ENCODE results near the gene DLX1.
"Not testable (repeated sequence)": the region's sequence is repeated elsewhere in the genome, so short reads cannot be mapped to it uniquely, and the experiment has no call there.

DLX1 gene

DNA sequence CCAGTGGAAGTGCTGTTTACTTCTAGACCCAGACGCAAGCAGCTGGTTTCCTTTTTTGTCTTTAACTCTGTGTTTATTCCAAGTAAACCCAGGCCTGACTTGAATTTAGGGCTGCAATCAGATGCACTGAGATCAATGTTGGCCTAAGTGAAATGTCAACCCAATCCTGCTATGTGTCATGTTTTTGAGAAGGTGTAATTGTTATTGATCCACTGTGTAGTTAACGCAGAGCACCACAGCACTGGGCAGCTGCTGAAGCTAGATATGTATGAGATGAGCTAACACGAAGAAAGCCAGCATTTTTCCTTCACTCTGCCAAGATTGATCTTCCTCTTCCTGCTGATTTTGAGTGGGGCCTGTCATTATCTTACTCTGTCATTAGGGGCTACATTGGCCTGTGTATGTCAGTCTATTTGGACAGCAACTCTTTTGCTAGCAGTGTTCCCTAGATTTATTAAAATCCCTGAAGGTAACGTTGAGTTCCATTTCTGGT, 18.9 kb upstream of the DLX1 start:
- no peak for DNase-seq

DNA sequence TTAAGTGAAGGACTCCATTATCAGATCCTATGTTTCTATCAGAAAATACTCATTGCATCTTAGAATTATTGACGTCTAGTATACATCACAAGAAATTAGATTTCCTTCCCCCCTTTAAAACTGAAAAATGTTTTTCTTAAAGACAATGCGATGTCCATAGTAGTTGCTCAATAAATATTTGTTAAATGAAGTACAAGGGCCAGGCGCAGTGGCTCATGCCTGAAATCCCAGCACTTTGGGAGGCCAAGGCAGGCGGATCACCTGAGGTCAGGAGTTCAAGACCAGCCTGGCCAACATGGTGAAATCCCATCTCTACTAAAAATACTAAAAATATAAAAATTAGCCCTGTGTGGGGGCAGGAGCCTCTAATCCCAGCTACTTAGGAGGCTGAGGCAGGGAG, 17.4 kb upstream of the DLX1 start:
- DNase-seq, result not testable (repeated sequence)

DNA sequence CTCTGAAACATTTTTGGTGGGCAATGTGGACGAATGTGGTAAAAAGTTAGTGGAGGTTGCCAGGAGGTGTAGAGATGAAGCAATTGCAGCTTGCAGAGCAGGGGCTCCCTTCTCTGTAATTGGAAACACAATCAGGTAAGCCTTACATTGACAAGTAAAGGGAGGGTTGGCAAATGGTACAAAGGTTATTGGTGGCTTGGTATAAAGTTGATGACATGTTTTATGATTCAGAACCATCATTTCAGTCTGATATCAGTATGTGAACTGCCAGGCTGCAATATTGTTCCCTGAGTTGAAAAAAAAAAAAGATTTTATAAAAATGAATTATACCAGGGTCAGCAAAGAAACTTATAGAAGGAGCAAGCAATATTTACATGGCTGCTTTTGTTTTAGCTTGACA, 14.4 kb upstream of the DLX1 start:
- DNase-seq, result no peak

DNA sequence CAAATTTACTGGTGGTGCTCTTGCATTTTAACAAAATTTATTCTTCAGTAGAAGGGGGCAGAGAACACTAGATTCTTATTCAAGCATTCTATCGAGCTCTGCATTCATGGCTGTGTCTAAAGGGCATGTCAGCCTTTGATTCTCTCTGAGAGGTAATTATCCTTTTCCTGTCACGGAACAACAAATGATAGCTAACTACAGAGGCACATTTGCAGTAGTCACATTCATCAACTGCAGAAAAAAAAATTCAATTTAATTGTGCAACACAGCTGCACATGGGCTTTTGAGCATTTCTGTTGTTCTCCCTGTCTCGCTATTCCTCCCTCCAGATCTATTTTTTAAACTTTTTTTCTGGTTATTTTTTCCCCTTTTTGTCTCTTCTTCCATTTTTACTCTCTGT, 13.0 kb upstream of the DLX1 start:
- no peak for DNase-seq

DNA sequence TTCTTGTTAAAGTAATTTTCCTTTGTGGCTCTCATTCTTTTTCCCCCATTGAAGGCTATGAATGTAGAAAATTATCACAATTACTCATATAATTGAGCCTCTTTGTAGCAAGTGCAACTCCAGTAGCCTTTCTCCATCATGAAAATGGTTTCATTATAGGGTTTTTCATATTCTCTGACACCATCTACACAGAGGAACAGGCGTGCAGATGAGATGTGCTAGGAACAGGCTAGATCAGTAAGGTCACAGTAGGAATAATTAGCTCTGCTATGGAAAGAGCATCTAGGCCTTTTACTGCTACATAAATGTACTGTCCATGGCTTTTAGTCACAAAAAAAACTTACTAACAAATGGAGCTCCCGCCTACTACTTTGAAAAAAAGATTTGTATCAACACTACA, 12.6 kb upstream of the DLX1 start:
- DNase-seq, result no peak

DNA sequence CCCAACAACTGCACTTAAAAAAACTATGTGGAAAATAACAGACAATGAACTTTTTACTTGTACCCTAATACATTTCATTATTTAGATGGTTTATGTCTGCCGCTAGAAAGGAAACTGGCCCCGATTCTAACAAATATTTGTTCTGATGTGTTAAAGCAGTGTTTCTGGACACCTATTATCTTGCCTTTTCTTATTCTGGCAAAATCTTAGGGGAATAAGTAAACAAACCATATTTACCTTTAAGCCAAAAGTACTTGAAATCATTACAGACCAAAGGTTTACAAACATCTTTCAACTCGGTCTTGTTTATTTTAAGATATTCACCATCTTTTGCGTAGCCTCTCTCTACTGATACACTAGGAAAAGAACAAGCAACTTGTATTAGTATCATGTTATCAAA, 11.8 kb upstream of the DLX1 start:
- no peak for DNase-seq

DNA sequence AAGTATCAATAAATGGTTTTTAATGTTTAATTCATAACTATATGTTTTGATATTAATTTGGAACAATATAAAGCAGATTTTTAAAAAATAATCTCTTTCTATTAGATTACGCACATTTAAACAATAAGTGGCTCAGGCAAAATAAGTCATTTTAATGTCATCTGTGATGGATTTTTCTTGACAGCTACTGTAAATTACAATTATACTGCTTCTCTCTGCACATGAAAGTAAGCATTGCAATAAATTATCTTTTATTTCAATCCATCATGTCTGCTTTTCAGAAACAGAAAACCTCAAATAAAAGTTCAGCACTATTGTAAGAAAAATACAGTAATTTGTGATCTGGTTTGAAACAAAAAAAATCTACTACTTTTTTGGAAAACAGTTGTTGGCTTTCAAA, 11.1 kb upstream of the DLX1 start:
- no peak for DNase-seq

DNA sequence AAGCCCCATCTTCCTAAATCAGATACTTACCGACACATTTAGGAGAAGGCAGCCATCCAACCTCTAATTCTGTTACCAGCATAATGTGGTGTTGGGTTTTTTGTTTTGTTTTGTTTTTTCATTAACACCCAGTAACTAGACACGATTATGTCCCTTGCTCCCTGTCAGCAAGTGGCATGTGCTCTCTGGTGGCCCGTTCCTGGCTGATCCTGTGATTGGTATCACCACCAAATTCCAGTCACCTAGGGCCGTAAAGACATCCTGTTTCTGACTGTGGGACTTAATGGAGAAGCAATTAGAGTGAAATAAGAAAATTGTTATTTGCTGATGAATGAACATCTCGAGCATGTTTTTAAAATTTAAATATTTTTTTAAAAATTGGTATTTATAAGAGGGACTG, 5.9 kb upstream of the DLX1 start:
- no peak for DNase-seq

DNA sequence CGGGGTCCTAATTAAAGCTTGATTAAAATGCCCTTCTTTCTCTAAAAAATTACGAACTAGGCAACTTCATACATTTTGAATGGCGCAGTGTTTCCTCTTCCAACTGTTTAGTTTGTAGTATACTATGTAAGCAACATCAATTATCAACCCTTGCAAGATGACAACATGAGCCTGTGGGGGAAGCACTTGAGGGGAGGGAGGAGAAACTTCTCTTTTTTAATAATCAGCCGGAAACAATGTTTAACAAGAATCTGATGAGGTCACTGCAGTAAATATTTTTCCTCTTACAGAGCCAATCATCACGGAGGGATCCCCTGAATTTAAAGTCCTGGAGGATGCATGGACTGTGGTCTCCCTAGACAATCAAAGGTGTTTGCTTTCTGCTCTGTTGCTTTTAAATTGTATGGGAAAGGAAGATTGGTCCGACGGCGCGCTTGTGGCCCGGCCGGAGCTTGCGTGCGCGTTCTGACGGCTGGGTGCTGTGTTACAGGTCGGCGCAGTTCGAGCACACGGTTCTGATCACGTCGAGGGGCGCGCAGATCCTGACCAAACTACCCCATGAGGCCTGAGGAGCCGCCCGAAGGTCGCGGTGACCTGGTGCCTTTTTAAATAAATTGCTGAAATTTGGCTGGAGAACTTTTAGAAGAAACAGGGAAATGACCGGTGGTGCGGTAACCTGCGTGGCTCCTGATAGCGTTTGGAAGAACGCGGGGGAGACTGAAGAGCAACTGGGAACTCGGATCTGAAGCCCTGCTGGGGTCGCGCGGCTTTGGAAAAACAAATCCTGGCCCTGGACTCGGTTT, 5.3 kb upstream of the DLX1 start:
- DNase-seq, result no peak

DNA sequence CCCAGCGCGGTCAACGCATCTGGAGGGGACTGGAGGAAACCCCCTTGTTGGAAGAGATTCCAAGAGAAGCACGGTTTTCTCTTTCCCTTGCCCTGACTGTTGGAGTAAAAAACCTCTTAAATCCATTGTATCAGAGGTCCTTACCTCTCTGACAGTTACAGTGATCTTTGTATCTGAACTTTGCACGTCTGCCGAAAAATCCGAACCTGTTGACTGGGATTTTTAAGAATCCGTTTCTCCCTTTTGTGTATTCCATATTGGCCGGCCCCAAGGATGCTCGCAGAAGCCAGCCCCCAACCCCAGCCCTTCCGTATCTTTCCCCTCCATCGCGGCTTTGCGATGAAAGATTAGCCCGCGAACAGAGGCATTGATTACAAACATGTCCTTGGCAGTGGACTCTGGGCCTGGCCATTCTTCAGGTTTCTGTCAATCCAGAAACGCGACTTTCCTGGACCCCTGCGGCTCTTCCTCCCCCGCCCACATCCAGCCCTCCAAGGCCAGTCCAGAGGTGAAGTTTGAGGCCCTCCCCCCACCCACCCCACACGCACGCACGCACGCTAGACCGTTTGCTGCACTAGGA, 4.6 kb upstream of the DLX1 start:
- DNase-seq, result no peak

DNA sequence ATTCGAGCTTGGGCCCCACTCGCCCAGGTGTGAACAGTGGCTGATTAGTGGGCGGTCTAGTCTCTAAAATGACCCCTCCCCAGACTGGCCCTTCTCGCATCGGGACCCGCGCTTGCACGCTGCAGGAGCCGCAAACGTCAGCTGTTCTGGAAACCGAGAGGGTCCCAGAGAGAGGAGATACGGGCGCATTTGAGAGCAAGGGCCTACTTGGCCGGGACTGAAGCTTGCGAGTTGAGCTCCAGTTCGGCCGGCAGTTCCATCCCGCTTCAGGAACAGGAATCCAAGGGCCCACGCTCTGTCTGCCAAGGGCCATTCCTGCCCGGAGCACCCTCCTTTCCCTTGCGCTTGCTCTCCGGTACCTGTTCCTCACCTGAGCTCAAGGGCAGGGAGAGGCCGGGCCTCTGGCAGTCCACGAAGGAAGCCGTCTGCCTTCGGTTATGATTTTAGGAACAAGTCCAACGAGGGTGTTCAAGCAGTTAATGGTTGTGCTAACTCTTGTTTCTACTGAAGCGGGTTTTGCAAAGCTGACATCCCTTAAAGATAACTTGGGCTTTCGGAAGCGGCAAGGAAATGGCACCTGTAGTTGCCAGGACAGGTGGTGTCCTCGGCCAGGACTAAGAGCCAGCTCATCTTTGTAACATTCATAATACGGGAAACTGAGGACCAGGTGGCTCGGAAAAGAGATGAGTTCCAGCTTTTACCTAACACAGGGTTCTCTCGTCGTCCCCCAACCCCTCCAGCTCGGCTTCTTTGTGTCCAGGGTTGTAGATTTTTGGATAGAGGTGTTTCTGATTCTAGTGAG, 3.9 kb upstream of the DLX1 start:
- DNase-seq, result no peak

DNA sequence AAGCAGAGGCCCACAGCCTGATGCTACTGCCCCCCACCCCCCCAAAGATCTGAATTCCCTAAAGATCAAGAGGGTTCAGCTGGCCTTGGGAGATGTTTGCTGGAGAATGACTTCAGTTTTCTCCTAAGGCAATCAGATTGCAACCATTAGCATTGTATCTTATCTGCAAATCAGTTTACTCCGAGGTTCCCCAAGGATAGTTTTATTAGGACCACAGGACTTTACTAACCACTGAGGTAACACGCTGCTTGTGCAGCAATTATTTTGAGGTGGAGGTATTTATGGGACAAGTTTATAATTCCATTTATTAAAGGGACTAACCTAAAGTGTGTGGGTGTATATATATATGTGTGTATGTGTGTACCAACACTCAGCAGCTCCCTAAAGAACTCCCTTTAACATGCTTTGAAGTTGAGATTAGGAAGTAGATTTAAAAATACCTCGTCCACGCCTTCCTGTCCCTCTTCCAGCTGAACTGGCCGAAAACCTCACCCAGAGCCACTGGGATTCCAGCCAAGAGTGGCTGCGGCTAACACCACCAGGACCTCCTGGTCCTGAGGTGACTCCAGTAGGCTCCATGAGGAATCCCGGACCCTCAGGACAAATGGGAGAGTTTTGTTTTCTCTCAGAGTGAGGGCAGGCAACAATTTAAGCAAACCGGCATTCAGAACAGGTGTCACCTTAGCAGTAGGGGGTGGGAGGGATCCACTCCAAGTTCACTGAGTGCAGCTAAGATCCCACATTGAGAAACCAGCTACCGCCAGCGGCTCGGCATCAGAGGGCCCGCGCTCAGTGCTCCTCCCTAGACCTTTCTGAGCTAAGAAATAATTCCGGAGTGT, 3.0 kb upstream of the DLX1 start:
- no peak for DNase-seq

DNA sequence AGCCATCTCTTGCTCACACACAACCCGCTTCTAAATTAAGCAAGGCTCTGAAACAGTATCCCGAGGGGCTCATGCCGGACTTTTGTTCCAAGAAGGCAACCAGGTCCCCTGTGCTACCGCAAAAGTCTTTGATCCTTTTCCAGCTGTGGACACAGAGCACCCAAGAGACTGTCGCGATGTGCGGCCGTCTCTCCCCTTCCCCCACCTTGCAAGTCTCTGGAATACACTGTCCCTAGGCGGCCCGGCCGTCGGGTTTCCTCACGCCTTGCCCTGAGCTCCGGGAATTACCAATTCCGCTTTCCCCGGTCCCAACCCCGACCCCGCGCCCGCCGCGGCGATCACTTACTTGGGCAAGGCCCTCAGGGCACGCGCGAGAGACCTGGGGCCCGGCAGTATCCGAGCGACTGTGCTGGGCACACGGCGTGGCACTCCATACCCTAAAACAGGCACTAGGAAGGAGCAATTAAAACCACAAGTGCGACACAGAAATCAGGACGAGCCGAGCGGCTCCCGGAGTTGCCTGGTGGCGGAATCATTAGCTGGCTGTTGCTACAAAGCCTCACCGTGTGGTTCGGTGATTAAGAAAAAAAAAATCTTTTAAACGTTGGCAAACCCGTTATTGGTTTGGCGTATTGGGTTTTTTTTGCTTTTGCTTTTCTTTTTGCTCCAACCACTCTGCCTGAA, 2.2 kb upstream of the DLX1 start:
- DNase-seq, result no peak

DNA sequence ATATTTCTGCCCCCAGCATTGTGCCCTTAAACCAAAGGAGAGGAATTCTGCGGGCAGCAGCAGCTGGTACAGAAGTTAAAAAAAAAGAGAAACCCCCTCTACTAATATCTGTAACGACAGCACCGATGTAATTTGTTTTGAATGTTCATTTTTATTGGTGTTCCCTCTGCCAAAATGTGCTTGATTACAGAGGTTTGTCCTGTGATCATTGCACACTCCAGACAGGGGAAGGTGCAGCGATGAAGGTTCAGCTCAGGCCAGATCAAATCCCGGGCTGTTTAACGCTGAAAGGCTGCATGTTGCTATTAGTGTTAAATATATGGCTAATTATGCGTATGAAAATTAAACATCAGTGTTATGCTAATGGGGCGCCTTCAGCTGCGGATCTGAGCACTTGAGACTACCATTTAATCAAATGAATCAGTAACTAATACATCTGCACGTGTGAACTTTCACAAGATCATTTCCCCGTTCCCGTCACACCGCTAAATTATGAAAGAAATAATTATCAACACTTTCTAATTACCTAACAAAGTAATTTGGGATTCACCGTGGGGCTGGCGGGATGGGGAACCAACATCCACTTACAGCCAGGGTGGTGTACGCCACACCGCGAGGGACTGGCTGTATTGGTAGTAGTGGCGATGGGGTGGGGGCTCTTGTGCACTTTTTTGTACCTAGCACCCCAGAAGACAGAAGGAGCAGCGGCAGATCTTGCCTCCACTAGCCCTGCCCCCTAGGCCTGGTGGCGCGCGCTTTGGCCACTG, 1.5 kb upstream of the DLX1 start:
- no peak for DNase-seq

DNA sequence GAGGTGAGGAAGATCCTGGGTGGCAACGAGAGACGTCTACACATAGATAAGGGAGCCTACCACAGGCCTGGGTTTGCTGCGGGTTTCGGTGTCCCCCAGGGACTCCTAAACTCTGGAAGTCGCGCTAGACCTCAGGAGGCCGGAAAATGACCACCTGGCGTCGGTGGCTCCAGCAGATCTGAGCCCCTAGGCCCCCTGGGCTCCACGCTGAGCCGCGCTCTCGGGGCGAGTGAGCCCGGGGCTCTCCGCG, 987 bp upstream of the DLX1 start:
- no peak for DNase-seq

DNA sequence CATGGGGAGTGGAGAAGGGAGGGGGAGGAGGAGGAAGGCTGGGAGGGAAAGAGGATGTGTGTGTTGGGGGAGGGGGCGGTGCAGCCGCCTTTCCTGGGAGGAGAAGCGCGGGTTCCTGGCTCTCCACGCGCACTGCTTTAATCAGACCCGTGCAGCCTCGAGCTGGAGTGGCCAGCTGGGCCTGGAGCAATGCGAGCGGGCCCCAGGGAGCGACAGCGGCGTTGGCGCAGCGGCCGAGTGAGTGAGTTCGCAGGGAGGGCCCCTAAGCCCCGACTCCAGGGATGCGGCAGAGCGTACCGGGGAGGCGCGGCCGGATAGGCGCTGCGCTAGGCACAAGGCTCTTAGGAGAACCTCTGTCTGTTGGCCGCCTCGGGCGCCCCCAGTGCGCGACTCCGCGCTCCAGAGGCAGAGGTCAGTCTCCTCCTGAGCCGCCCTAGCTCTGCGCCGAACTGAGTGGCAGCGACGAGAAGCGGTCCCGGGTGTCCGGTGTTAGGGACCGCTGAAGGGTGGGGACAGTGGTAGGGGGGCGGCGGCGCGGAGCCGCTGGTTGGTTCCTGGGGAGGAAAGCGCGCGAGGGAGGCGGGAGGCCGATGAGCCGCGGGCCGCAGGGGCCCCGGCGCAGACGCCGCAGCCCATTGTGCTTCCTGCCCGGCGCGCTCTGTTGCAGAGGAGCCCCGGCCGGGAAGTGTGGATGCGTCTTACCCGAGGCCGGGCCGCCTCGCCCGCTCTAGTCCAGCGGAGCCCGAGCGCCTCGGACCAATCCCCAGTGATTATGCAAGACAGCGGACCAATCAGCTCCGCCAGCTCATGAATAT, 455 bp upstream of the DLX1 start:
- peak; percentile 77 for DNase-seq

DNA sequence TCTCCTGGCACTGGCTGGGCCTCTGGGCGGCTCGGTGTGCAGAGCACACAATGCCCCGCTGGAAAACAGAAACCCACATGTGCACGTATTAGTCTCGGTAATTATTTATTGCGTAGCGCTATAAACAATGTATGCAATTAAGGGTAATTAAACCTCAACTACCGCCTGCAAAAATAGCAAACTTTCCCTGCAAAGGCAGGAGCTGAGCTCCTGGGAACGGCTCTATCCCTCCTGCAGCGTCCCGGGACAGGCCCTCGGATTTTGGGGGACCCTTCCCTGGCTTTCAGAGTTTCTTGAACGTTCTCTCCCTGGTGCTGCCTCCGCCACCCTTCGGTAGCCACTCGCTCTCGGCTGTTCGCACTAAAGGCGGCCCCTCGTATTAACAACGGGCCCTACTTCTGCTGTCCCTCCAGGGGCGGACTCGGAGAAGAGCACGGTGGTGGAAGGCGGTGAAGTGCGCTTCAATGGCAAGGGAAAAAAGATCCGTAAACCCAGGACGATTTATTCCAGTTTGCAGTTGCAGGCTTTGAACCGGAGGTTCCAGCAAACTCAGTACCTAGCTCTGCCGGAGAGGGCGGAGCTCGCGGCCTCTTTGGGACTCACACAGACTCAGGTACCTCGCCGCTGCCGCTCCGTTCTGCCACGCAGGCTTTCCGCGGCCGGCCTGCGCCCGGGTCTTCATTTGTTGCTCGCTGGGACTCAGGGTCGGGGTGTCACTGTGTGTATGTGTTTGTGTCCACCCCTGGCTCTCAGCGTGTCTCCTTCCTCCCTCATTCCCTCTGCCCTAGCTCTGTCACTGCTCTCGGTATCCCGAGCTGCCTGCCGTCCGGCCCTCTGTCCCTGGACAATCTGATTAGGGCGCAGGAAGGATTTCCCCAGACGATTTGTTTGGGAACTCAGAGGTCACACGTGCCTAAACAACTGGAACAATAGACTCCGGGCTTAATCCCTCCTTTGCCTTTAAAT, 1.2 kb downstream of the DLX1 start:
- peak; percentile 63 for DNase-seq

DNA sequence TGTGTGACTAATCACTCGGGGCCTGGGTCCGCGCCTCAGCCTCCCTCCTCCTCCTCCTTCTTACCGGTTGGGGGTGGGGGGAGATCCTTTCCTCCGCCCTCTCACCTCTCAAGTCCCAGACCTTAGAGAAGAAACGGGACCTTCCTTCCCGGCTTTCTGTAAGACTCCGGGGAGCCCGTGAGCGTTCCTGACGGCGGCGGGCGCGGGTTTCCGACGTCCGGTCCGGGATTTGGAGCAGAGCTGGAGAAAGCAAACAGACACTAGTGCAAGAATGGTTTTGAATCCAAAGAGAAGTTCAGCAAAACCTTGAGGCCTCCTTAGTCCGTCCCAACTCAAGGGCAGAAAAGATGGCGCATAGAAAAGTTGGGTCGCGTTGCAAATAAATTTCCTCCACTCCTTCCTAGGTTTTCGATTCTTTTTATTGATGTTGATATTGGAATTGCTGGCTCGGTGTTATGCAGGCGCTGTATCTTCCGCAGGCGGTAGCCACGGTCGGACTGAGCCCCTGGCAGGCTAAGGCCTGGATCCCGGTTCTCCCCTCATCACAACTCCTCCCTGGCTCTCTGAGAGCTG, 2.0 kb downstream of the DLX1 start:
- DNase-seq, result no peak

DNA sequence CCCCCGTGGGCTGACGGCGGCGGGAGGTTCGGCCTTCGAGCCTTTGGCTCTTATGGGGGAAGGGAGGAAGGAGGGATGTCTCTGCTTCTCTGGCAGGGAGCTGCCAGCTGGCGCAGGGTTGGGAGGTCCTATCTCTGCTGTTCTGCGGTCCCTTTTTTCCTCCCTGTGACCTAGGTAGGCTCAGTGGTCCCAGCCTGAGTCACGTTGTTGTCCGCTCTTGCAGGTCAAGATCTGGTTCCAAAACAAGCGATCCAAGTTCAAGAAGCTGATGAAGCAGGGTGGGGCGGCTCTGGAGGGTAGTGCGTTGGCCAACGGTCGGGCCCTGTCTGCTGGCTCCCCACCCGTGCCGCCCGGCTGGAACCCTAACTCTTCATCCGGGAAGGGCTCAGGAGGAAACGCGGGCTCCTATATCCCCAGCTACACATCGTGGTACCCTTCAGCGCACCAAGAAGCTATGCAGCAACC, 2.5 kb downstream of the DLX1 start:
- DNase-seq, result no peak

Measured in activated CD4-positive, alpha-beta T cell treated with anti-CD3 and anti-CD28 coated beads, Interleukin-2, amount 50 U/mL, for 16 hours (primary cell).